ENCODE results near the gene PSMB4. TPM values are rescaled to one million over a fixed set of nuclear protein-coding genes. Genes with fewer than 3 reads are reported as not detected.
"Not testable (repeated sequence)": the region's sequence is repeated elsewhere in the genome, so short reads cannot be mapped to it uniquely, and the experiment has no call there.

The PSMB4 gene
- total RNA-seq, 1 experiment from 2014 or later = 413 TPM

GRCh38 chr1:151428068-151428467 lies 28.7 kb downstream of the PSMB4 start:
- no peak overlapping the region for H3K4ac ChIP-seq (ENCODE audit: low read depth, low read length)
- no peak overlapping the region for H3K4me2 ChIP-seq (ENCODE audit: insufficient read depth, insufficient read length, low read length)
- Mint-ChIP-seq H3K9me3 (no peaks in the 10 kb centered on the region), H3K27ac (peak overlapping the region in 1 of 3 experiments; percentile 81; a peak in 1 of 7 replicates), H3K27me3 (ENCODE audit: low read depth) (no peaks in the 10 kb centered on the region), H3K36me3 (ENCODE audit: insufficient read depth in 1 of 3, low read depth in 3 of 3) (peaks cover 38 to 78% (median 65%) of the 10 kb centered on the region in 3 experiments; a peak in 6 of 7 replicates), H3K4me3 (no peak overlapping the region), H3K4me1 (no peaks in the 10 kb centered on the region)
- no peak overlapping the region for H2AFZ ChIP-seq (ENCODE audit: low read length)
- no peaks in the 10 kb centered on the region for H3K23me2 ChIP-seq (ENCODE audit: insufficient read length, low read depth, low read length, poor library complexity, severe bottlenecking)
- H2BK15ac ChIP-seq (ENCODE audit: low read depth, low read length) = no peak overlapping the region
- H3K4me1 ChIP-seq (ENCODE audit: insufficient read depth, low read length) = no peaks in the 10 kb centered on the region
- no peak overlapping the region for H2AK5ac ChIP-seq (ENCODE audit: insufficient read length, low read length)
- no peak overlapping the region for H3K14ac ChIP-seq (ENCODE audit: insufficient read depth, low read length)
- H3K56ac ChIP-seq (ENCODE audit: insufficient read length, low read depth, low read length) = no peak overlapping the region
- no peak overlapping the region for H3K27ac ChIP-seq (ENCODE audit: insufficient read length, low read depth, low read length)
- no peak overlapping the region for H3K9ac ChIP-seq (ENCODE audit: extremely low read depth, insufficient read length, low read length)
- no peaks in the 10 kb centered on the region for H3K9me3 ChIP-seq (ENCODE audit: control insufficient read depth, low read depth, low read length)
- no peak overlapping the region for H2BK5ac ChIP-seq (ENCODE audit: insufficient read length, low read length)
- no peak overlapping the region for H3K23ac ChIP-seq (ENCODE audit: insufficient read length, low read depth, low read length)
- no peak overlapping the region for H4K91ac ChIP-seq (ENCODE audit: insufficient read length, low read depth, low read length)
- H3K27me3 ChIP-seq (ENCODE audit: insufficient read depth, low read length) = no peaks in the 10 kb centered on the region
- H3T11ph ChIP-seq (ENCODE audit: low read length) = no peak overlapping the region
- no peak overlapping the region for H3K18ac ChIP-seq (ENCODE audit: insufficient read length, low read depth, low read length)
- H2BK120ac ChIP-seq (ENCODE audit: low read depth, low read length, poor library complexity, severe bottlenecking) = no peak overlapping the region
- H2BK12ac ChIP-seq (ENCODE audit: insufficient read length, low read depth, low read length) = no peak overlapping the region
- no CpG with 5 or more reads among the region's 7 CpGs for WGBS (ENCODE audit: extremely low coverage, insufficient read length, low lambda C conversion rate)
- H4K5ac ChIP-seq (ENCODE audit: insufficient read length, low read depth, low read length) = no peak overlapping the region
- H2BK20ac ChIP-seq (ENCODE audit: low read depth, low read length, poor library complexity, severe bottlenecking) = no peak overlapping the region
- peaks cover 2% of the 10 kb centered on the region; the same call in 1 of the 2 replicates for H3K79me2 ChIP-seq (ENCODE audit: insufficient read depth, low read length)
- DNase-seq = no peak
- peaks cover 2% of the 10 kb centered on the region for H3K79me1 ChIP-seq (ENCODE audit: insufficient read depth, low read depth, low read length, poor library complexity, severe bottlenecking)
- no peak overlapping the region for H4K8ac ChIP-seq (replicated peaks; ENCODE audit: insufficient read length, low read depth, low read length)
- TF ChIP-seq CTCF (conservative IDR thresholded peaks at IDR 0.05) = no peak
- no peaks in the 10 kb centered on the region for H4K20me1 ChIP-seq (ENCODE audit: control insufficient read depth, insufficient read depth, insufficient read length)

- H3K27me3 Mint-ChIP-seq (ENCODE audit: low read depth); H3K27ac Mint-ChIP-seq; H4K20me1 ChIP-seq (ENCODE audit: control insufficient read depth, insufficient read depth, insufficient read length); H3K9me3 Mint-ChIP-seq; H3K9me3 ChIP-seq (ENCODE audit: control insufficient read depth, low read depth, low read length); H3K23me2 ChIP-seq (ENCODE audit: insufficient read length, low read depth, low read length, poor library complexity, severe bottlenecking); H3K4me1 ChIP-seq (ENCODE audit: insufficient read depth, low read length); H3K27me3 ChIP-seq (ENCODE audit: insufficient read depth, low read length); H2BK20ac ChIP-seq (ENCODE audit: low read depth, low read length, poor library complexity, severe bottlenecking); H2BK120ac ChIP-seq (ENCODE audit: low read depth, low read length, poor library complexity, severe bottlenecking); H3K79me1 ChIP-seq (ENCODE audit: insufficient read depth, low read depth, low read length, poor library complexity, severe bottlenecking); H3K4ac ChIP-seq (ENCODE audit: low read depth, low read length); H3K14ac ChIP-seq (ENCODE audit: insufficient read depth, low read length); H2AK5ac ChIP-seq (ENCODE audit: insufficient read length, low read length); H3K56ac ChIP-seq (ENCODE audit: insufficient read length, low read depth, low read length); H3K23ac ChIP-seq (ENCODE audit: insufficient read length, low read depth, low read length); H3K4me1 Mint-ChIP-seq; H4K5ac ChIP-seq (ENCODE audit: insufficient read length, low read depth, low read length); H2BK5ac ChIP-seq (ENCODE audit: insufficient read length, low read length); H3K18ac ChIP-seq (ENCODE audit: insufficient read length, low read depth, low read length); H2BK15ac ChIP-seq (ENCODE audit: low read depth, low read length); H3T11ph ChIP-seq (ENCODE audit: low read length); H3K79me2 ChIP-seq (ENCODE audit: insufficient read depth, low read length); H4K91ac ChIP-seq (ENCODE audit: insufficient read length, low read depth, low read length); H3K4me2 ChIP-seq (ENCODE audit: insufficient read depth, insufficient read length, low read length); H2AFZ ChIP-seq (ENCODE audit: low read length); DNase-seq; H3K27ac ChIP-seq (ENCODE audit: insufficient read length, low read depth, low read length); H2BK12ac ChIP-seq (ENCODE audit: insufficient read length, low read depth, low read length); H4K8ac ChIP-seq (replicated peaks; ENCODE audit: insufficient read length, low read depth, low read length); H3K4me3 Mint-ChIP-seq; H3K9ac ChIP-seq (ENCODE audit: extremely low read depth, insufficient read length, low read length): not testable (repeated sequence)
- no CpG with 5 or more reads among the region's 5 CpGs for WGBS (ENCODE audit: extremely low coverage, insufficient read length, low lambda C conversion rate)
- peaks cover 6 to 37% (median 30%) of the 10 kb centered on the region in 3 experiments; a peak in 6 of 7 replicates for H3K36me3 Mint-ChIP-seq (ENCODE audit: insufficient read depth in 1 of 3, low read depth in 3 of 3)
These were observed 34.5 kb downstream of the PSMB4 start for GRCh38 chr1:151433827-151434226.
